Measurements from ENCODE around the gene ARHGAP8.

Gene ARHGAP8

DNA sequence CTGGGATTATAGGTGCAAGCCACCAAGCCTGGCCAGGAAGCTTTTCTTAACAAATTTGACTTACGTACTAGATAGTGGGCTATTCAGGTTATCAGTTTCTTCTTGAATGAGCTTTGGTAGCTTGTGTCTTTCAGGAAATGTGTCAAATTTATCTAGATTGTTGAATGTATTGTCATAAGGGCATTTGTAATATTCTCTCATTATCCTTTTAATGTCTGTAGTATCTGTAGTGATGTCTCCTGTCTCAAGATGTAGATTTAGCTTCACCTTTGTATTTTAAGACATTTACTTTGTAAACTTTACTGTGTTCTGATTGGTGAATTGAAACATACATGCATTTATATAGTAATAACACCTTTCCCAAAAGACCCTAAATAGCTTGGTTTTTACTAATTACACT is 20.7 kb downstream of the ARHGAP8 start:
- TF ChIP-seq, protein P1, sequence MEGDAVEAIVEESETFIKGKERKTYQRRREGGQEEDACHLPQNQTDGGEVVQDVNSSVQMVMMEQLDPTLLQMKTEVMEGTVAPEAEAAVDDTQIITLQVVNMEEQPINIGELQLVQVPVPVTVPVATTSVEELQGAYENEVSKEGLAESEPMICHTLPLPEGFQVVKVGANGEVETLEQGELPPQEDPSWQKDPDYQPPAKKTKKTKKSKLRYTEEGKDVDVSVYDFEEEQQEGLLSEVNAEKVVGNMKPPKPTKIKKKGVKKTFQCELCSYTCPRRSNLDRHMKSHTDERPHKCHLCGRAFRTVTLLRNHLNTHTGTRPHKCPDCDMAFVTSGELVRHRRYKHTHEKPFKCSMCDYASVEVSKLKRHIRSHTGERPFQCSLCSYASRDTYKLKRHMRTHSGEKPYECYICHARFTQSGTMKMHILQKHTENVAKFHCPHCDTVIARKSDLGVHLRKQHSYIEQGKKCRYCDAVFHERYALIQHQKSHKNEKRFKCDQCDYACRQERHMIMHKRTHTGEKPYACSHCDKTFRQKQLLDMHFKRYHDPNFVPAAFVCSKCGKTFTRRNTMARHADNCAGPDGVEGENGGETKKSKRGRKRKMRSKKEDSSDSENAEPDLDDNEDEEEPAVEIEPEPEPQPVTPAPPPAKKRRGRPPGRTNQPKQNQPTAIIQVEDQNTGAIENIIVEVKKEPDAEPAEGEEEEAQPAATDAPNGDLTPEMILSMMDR (conservative IDR thresholded peaks at IDR 0.05; ENCODE audit: low read depth, low read length) = no peak
- H3K4me3 ChIP-seq (ENCODE audit: low read length) = no peak overlapping the region
- no peak for DNase-seq (ENCODE audit: low read depth)

DNA sequence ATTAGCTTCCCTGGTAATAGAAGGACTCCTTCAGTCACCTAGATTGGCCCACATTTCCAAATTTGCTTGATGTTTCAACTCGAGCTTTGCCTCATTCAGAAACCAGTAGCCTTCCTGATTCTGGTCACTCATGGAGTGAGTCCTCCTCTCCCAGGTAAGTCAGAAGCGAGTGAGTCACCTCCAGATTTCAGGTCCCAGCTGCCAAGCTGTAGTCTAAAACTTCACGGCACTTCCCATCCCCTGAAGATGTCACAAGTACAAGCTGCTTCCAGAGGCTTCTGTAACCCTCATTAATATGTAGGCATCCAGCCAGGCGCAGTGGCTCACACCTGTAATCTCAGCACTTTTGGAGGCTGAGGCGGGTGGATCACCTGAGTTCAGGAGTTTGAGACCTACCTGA is 23.5 kb downstream of the ARHGAP8 start:
- TF ChIP-seq, protein P1 (conservative IDR thresholded peaks at IDR 0.05; ENCODE audit: low read depth, low read length) = no peak
- no peak overlapping the region for H3K4me3 ChIP-seq (ENCODE audit: low read length)
- DNase-seq (ENCODE audit: low read depth) = no peak

DNA sequence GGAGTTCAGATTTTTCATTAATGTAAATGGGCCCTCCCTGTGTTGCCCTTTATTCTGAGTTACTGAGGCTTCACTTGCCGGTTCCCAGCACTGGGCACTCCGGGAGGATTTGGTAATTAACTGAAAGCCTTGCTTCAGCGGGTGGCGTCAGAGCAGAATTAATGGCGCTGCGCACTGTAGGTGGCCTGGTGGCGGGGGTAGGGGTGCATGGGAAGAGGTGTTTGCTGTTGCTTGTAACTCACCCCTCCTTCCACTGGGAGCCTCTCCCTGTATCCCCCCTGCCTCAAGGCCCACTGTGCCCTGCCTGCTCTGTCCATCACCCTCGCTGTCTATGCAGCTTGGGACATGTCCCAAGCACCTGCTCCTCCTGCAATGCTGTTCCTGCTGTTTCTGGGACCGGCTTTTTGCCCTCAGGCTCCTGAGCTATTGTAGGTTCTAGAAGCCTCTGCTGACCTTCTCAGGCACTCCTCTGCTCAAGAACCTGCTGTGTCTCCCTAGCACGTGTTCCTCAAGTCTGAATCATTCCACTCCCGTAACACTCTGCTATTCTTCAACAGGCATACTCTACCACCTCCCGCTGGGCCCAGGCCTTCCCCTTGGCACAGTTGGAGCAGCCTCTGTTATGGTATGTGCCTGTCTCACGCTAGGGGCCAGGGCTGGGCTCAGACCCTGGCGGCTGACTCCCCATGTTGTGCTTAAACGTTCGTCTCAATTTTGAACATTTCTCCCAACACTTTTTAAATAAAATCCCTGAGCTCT is 24.4 kb downstream of the ARHGAP8 start:
- DNase-seq (ENCODE audit: low read depth) = no peak
- TF ChIP-seq, protein P1 (conservative IDR thresholded peaks at IDR 0.05; ENCODE audit: low read depth, low read length) = no peak
- no peak overlapping the region for H3K4me3 ChIP-seq (ENCODE audit: low read length)

DNA sequence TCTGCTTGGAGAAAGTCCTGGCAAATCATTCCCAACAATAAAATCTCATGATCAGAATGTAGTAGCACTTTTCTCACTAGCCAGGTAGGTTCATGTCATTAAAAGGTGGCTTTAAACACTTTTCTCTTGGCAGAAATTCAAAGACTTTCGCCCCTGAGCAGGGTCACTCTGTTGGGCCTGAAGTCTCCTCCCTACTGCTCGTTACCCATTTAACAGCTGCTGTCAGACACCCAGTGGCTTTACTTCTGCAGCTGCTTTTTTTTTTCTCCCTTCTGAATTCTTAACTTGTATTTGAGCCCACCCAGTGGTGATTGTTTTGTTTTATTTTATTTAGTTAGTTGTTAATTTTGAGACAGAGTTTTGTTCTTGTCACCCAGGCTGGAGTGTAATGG is 25.0 kb downstream of the ARHGAP8 start:
- H3K4me3 ChIP-seq (ENCODE audit: low read length) = no peak overlapping the region
- TF ChIP-seq, protein P1 (conservative IDR thresholded peaks at IDR 0.05; ENCODE audit: low read depth, low read length) = no peak
- DNase-seq (ENCODE audit: low read depth) = no peak

DNA sequence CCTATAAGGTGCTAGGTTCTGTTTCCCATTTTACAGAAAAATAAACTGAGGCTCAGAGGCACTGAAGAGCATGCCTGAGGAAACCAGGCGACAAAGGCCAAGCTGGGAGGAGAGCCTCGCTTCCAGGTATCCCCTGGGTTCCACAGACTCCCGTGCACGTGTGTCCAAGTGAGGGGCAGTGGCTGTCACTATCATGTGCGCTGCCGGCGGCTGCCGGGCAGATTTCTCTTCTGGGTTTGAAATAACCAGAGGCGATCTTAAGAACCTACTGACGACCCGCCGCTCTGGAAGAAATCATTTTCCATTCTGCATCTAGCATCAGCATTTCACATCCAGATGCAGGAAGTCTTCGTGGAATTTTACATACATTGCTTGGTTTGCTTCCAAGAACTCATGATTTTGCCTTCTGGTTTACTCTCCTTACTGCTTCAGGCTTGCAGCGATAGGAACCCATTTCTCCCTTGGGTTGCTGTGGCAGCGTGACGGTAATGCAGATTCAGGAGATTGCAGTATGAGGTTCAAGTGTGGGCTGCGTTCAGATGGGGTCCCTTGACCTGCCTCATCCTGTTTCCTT is 28.6 kb downstream of the ARHGAP8 start:
- TF ChIP-seq, protein P1 (conservative IDR thresholded peaks at IDR 0.05; ENCODE audit: low read depth, low read length) = no peak
- H3K4me3 ChIP-seq (ENCODE audit: low read length) = no peak overlapping the region
- DNase-seq (ENCODE audit: low read depth) = no peak

DNA sequence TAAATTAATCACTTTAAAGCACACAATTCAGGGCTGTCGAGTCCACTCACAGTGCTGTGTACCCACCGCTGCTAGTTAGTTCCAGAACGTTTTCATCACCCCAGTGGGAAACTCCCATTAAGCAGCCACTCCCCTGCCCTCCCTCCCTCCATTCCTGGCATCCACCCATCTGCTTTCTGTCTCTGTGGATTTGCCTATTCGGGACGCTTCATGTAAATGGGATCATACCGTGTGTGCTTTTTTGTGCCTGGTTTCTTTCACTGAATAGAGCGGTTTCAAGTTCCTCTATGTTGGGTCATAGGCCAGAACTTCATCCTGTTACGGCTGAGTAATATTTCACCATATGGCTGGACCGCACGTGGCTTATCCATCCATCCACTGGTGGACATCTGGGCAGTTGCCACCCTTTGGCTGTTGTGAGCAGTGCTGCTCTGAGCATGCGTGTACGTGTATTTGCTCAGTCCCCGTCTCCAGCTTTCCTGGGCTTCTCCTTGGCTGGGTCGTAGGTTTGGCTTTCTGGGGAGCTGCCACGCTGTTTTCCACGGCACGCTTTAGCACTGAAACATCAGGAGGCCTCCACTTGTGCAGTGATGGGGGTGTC is 30.1 kb downstream of the ARHGAP8 start:
- TF ChIP-seq, protein P1 (conservative IDR thresholded peaks at IDR 0.05; ENCODE audit: low read depth, low read length) = no peak
- H3K4me3 ChIP-seq (ENCODE audit: low read length) = no peak overlapping the region
- no peak for DNase-seq (ENCODE audit: low read depth)

DNA sequence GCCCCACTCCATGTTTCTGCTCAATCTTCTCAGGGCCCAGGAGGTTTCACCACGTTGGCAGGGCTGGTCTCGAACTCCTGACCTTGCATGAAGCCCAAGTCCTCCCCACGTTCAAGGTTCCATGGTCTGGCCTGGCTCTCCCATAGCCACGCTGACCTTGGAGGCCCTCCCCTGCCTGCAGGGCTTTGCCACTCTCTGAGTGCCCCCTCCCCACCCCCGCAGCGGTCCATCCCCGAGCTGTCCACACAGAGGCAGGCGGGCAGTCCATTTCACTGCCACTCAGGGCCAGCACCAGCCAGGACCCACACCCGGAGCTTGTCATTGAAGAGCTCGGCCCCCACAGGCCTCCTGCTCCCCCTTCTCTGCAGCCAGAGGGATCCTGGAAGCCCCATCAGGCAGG is 30.7 kb downstream of the ARHGAP8 start:
- TF ChIP-seq, protein P1 (conservative IDR thresholded peaks at IDR 0.05; ENCODE audit: low read depth, low read length) = no peak
- DNase-seq (ENCODE audit: low read depth) = no peak
- H3K4me3 ChIP-seq (ENCODE audit: low read length) = no peak overlapping the region
